HUES64 (cell line): ENCODE data around the gene TESK1.

Experiments
- H3K27ac ChIP-seq: 2 replicates; pipeline ENCODE4 v1.7.0; 2013; ENCODE audit warnings: low read depth, low read length, inconsistent platforms
- H3K27me3 ChIP-seq: 2 replicates; pipeline ENCODE4 v1.6.1; 2013; ENCODE audit warnings: mild to moderate bottlenecking, low read length; ENCODE audit not compliant: insufficient read depth
- H3K36me3 ChIP-seq: 2 replicates; pipeline ENCODE4 v1.6.1; 2013; ENCODE audit warnings: mild to moderate bottlenecking, low read length; ENCODE audit not compliant: insufficient read depth
- H3K4me1 ChIP-seq: 2 replicates; pipeline ENCODE4 v1.6.1; 2013; ENCODE audit warnings: mild to moderate bottlenecking, low read length, moderate library complexity; ENCODE audit not compliant: insufficient read depth
- H3K4me3 ChIP-seq: 2 replicates; pipeline ENCODE4 v1.5.1; 2013; ENCODE audit warnings: mild to moderate bottlenecking, low read length, moderate library complexity
- H3K9ac ChIP-seq: 2 replicates; pipeline ENCODE4 v1.6.1; 2013; ENCODE audit warnings: mild to moderate bottlenecking, low read depth, low read length
- H3K9me3 ChIP-seq: 2 replicates; pipeline ENCODE4 v1.6.1; 2013; ENCODE audit warnings: low read depth, low read length; ENCODE audit not compliant: insufficient read depth
- WGBS: fragments of 150-250, 120-280 bp; methylation state at CpG from one replicate; pipeline ENCODE4 v1.1.7; 2013; ENCODE audit warnings: missing lambda C conversion rate; 5-methylcytosine and 5-hydroxymethylcytosine counted together

The TESK1 gene

GRCh38 chr9:35616681-35617459 lies 11.8 kb downstream of the TESK1 start:
- H3K27ac ChIP-seq, result no peak overlapping the region
- no peaks in the 10 kb centered on the region for H3K9me3 ChIP-seq
- peak overlapping the region; percentile 54 for H3K9ac ChIP-seq
- H3K27me3 ChIP-seq, result peaks cover 46% of the 10 kb centered on the region
- no peaks in the 10 kb centered on the region for H3K36me3 ChIP-seq
- peak overlapping the region; percentile 69 for H3K4me3 ChIP-seq
- 10% methylated on average over 51 of the region's 51 CpGs for WGBS
- 0 out of 2 replicates have a peak, but pooled peaks cover 6% of the 10 kb centered on the region for H3K4me1 ChIP-seq

GRCh38 chr9:35617548-35617947 lies 12.5 kb downstream of the TESK1 start:
- no peak overlapping the region for H3K27ac ChIP-seq
- peak overlapping the region; percentile 69 for H3K4me3 ChIP-seq
- no peaks in the 10 kb centered on the region for H3K36me3 ChIP-seq
- peaks cover 46% of the 10 kb centered on the region for H3K27me3 ChIP-seq
- peak overlapping the region; percentile 54 for H3K9ac ChIP-seq
- WGBS, result 71% methylated on average over 8 of the region's 8 CpGs
- 0 out of 2 replicates have a peak, but pooled peaks cover 6% of the 10 kb centered on the region for H3K4me1 ChIP-seq
- no peaks in the 10 kb centered on the region for H3K9me3 ChIP-seq

- WGBS, result 90% methylated on average over 7 of the region's 7 CpGs
- no peak within 1 kb of the TSS for H3K27ac ChIP-seq
Observed at GRCh38 chr9:35618325-35618727, 13.3 kb downstream of the TESK1 start, which contains the start of gene CD72. Gene CD72, minus strand, starts transcription at chr9:35618413. Its CDS starts 110 bp downstream, at chr9:35618303.

DNA sequence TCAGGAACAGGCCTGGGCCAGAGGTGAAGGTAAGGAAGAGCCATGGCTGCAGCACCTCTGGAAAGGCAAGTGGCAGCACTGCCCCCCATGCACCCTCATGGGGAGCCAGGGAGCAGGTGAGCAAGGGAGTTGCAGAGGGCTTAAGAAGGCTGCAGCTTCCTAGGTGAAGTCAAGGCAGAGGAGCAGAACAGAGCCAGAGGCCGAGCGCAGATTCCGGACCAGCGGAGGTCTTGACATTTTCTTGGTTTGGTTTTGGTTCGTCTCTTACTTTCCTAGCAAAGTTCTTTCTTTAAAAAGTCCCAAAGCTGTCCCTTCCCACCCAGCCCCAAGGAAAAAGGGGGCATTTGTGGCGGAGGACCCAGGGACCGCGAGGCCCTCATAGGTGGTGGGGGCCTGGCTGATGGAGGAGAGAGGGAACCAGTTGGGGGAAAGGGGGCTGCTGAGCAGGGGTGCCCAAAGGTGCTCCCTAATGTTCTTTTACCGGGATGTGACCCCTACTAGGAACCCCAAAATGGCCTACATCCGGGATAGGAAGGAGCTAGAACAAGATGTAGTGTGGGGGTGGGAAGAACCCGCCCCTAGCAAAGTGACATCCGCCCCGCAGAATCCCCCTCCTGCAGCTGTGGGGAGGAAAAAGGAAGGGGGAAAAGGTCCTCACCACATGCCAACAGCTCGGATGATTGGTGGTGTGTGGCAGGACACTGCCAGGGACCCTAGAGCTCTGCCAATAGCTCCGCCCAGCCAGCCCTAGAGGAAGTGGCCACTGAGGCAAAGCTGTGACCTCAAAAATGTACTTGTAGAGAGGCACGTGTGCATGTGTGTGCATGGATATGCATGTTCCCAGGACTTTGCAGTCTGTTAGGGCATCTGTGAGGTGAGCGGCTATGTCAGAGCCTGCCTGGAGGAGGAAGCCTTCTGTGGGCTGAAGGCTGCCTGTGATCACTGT lies 14.1 kb downstream of the TESK1 start:
- no peak overlapping the region for H3K27ac ChIP-seq
- WGBS, result 89% methylated on average over 17 of the region's 17 CpGs
- H3K36me3 ChIP-seq, result no peaks in the 10 kb centered on the region
- no peak overlapping the region for H3K4me3 ChIP-seq
- 0 out of 2 replicates have a peak, but pooled peaks cover 6% of the 10 kb centered on the region for H3K4me1 ChIP-seq
- H3K9me3 ChIP-seq, result no peaks in the 10 kb centered on the region
- H3K9ac ChIP-seq, result no peak overlapping the region
- peaks cover 46% of the 10 kb centered on the region for H3K27me3 ChIP-seq

More at GRCh38 chr9:35618325-35618727, 13.3 kb downstream of the TESK1 start, which contains the start of gene CD72:
- Histone ChIP-seq H3K27me3 (peaks cover 46% of the 10 kb centered on the region), H3K4me3 (peak within 1 kb of the TSS; percentile 69), H3K9ac (peak within 1 kb of the TSS; percentile 54), H3K9me3 (no peaks in the 10 kb centered on the region), H3K36me3 (no peaks in the 10 kb centered on the region), H3K4me1 (0 out of 2 replicates have a peak, but pooled peaks cover 6% of the 10 kb centered on the region)

GRCh38 chr9:35619800-35620158 lies 14.7 kb downstream of the TESK1 start:
- Histone ChIP-seq H3K4me1 (0 out of 2 replicates have a peak, but pooled peaks cover 6% of the 10 kb centered on the region), H3K36me3 (no peaks in the 10 kb centered on the region), H3K9me3 (no peaks in the 10 kb centered on the region), H3K27ac (no peak overlapping the region), H3K27me3 (peaks cover 44% of the 10 kb centered on the region), H3K9ac (no peak overlapping the region), H3K4me3 (no peak overlapping the region)
- 91% methylated on average over 2 of the region's 2 CpGs for WGBS

DNA sequence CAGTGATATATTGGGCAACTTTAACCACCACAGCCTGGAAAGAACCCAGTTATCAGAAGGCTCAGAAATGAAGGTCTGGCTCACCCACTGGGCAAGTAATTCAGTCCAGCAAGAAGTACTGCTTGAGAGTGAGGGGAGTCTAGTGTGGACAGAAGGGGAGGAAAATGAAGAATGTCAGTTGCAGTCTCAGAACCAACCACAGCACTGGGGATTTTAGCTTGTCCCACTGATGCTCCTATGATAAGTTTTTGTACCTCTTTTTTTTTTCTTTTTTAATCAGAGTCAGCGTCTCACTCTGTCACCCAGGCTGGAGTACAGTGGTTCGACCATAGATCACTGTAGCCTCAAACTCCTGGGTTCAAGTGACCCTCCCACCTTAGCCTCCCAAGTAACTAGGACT lies 22.5 kb downstream of the TESK1 start:
- WGBS, result 89% methylated on average over 2 of the region's 2 CpGs
- Histone ChIP-seq H3K9me3 (no peaks in the 10 kb centered on the region), H3K36me3 (no peaks in the 10 kb centered on the region)

GRCh38 chr9:35628389-35628991 lies 23.4 kb downstream of the TESK1 start:
- Histone ChIP-seq H3K4me1 (no peaks in the 10 kb centered on the region), H3K36me3 (no peaks in the 10 kb centered on the region), H3K27me3 (no peaks in the 10 kb centered on the region), H3K4me3 (no peak overlapping the region), H3K9ac (no peak overlapping the region), H3K27ac (no peak overlapping the region), H3K9me3 (no peaks in the 10 kb centered on the region)
- 92% methylated on average over 6 of the region's 6 CpGs for WGBS

More for the DNA sequence above, 22.5 kb downstream of the TESK1 start:
- no peaks in the 10 kb centered on the region for H3K27me3 ChIP-seq
- no peak overlapping the region for H3K4me3 ChIP-seq
- H3K9ac ChIP-seq, result no peak overlapping the region
- H3K27ac ChIP-seq, result no peak overlapping the region
- no peaks in the 10 kb centered on the region for H3K4me1 ChIP-seq

GRCh38 chr9:35629597-35629996 lies 24.5 kb downstream of the TESK1 start:
- Histone ChIP-seq H3K4me1 (no peaks in the 10 kb centered on the region), H3K27me3 (no peaks in the 10 kb centered on the region), H3K36me3 (no peaks in the 10 kb centered on the region), H3K9ac (no peak overlapping the region), H3K27ac (no peak overlapping the region), H3K4me3 (no peak overlapping the region), H3K9me3 (no peaks in the 10 kb centered on the region)
- 89% methylated on average over 5 of the region's 5 CpGs for WGBS

GRCh38 chr9:35635730-35636129 lies 30.7 kb downstream of the TESK1 start:
- Histone ChIP-seq H3K27me3 (no peaks in the 10 kb centered on the region), H3K36me3 (no peaks in the 10 kb centered on the region), H3K9ac (no peak overlapping the region), H3K4me3 (no peak overlapping the region), H3K27ac (no peak overlapping the region), H3K9me3 (no peaks in the 10 kb centered on the region), H3K4me1 (no peaks in the 10 kb centered on the region)

DNA sequence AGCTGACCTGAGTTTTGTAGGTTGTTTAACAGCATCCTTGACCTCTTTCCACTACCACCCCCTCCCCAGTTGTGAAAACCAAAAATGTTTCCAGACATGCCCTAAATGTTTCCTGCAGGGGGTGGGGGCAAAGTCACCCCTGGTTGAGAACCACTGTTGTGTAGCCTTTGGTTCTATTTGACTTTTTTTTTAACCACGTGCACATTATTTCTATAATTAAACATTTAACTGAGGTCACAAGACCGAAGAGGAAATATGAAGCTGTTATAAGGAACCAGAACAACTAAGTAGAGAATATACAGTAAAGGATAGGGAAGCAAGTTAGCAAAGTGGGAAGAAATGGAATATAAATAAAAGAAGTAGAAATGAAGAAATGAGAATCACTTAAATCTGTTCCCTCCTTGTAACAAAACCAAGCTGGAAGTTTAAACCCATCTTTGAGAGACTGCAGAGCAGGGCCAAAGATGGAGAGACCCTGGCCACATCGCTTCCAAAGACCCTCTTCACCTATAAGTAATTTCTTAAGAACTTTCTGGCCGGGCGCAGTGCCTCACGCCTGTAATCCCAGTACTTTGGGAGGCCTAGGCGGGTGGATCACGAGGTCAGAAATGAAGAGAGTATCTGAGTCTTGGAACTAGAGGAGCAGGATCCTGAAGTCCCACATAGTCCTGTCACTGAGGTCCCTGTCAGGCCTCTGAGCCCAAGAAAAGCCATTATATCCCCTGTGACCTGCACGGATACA lies 31.2 kb downstream of the TESK1 start:
- Histone ChIP-seq H3K4me1 (no peaks in the 10 kb centered on the region), H3K27me3 (no peaks in the 10 kb centered on the region), H3K27ac (no peak overlapping the region), H3K36me3 (no peaks in the 10 kb centered on the region), H3K4me3 (no peak overlapping the region), H3K9me3 (no peaks in the 10 kb centered on the region), H3K9ac (no peak overlapping the region)
- WGBS, result 93% methylated on average over 8 of the region's 9 CpGs
